ENCODE results near the gene PTPRG.

Gene PTPRG

DNA sequence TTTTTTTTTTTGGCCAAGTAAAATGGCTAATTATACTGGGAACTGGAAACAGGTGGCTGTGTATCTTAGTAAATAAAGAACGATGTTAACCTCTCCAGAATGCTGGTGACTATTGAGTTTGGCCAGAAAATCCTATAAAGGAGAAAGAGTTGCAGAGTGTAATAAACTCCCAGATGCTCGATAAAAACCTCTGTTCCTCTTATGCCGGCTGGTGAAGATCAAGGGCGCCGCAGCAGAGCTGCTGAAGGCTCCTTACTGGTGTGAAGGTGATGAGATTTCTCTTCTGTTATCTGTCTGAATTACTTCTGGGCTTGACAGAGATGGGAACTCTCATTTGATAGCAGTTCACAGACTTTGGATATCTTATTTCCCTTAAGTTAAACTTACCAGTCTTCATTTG lies 104.6 kb downstream of the PTPRG start:
- H3K9me2 ChIP-seq (replicated peaks; ENCODE audit: low read depth, low read length) = no peaks in the 10 kb centered on the region
- no peak overlapping the region for H2AFZ ChIP-seq (ENCODE audit: low read length)
- H3K4me1 ChIP-seq (ENCODE audit: insufficient read depth, low read length, poor library complexity, severe bottlenecking) = peaks cover 45% of the 10 kb centered on the region
- no peak overlapping the region for H3K4me3 ChIP-seq (ENCODE audit: low read length, poor library complexity, severe bottlenecking)
- H3K27me3 ChIP-seq (ENCODE audit: insufficient read depth, low read length, poor library complexity, severe bottlenecking) = no peaks in the 10 kb centered on the region
- H3F3A ChIP-seq (ENCODE audit: low read depth) = no peaks in the 10 kb centered on the region
- H3K4me2 ChIP-seq (ENCODE audit: low read depth, low read length, poor library complexity, severe bottlenecking) = no peak overlapping the region
- no peak overlapping the region for H3K9ac ChIP-seq (ENCODE audit: low read depth, low read length, poor library complexity, severe bottlenecking)
- no peaks in the 10 kb centered on the region for H4K20me1 ChIP-seq (ENCODE audit: insufficient read depth, low read length, poor library complexity, severe bottlenecking)
- H3K36me3 ChIP-seq (ENCODE audit: insufficient read depth, low read length) = no peaks in the 10 kb centered on the region
- no peak for TF ChIP-seq EZH2phosphoT487 (IDR thresholded peaks at IDR 0.05; ENCODE audit: borderline replicate concordance)
- TF ChIP-seq, protein P1, sequence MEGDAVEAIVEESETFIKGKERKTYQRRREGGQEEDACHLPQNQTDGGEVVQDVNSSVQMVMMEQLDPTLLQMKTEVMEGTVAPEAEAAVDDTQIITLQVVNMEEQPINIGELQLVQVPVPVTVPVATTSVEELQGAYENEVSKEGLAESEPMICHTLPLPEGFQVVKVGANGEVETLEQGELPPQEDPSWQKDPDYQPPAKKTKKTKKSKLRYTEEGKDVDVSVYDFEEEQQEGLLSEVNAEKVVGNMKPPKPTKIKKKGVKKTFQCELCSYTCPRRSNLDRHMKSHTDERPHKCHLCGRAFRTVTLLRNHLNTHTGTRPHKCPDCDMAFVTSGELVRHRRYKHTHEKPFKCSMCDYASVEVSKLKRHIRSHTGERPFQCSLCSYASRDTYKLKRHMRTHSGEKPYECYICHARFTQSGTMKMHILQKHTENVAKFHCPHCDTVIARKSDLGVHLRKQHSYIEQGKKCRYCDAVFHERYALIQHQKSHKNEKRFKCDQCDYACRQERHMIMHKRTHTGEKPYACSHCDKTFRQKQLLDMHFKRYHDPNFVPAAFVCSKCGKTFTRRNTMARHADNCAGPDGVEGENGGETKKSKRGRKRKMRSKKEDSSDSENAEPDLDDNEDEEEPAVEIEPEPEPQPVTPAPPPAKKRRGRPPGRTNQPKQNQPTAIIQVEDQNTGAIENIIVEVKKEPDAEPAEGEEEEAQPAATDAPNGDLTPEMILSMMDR (conservative IDR thresholded peaks at IDR 0.05; ENCODE audit: low read length) = no peak
- no peaks in the 10 kb centered on the region for H3K9me3 ChIP-seq (ENCODE audit: insufficient read depth, low read depth, low read length)
- H3K79me2 ChIP-seq (ENCODE audit: insufficient read depth, low read length) = no peaks in the 10 kb centered on the region

DNA sequence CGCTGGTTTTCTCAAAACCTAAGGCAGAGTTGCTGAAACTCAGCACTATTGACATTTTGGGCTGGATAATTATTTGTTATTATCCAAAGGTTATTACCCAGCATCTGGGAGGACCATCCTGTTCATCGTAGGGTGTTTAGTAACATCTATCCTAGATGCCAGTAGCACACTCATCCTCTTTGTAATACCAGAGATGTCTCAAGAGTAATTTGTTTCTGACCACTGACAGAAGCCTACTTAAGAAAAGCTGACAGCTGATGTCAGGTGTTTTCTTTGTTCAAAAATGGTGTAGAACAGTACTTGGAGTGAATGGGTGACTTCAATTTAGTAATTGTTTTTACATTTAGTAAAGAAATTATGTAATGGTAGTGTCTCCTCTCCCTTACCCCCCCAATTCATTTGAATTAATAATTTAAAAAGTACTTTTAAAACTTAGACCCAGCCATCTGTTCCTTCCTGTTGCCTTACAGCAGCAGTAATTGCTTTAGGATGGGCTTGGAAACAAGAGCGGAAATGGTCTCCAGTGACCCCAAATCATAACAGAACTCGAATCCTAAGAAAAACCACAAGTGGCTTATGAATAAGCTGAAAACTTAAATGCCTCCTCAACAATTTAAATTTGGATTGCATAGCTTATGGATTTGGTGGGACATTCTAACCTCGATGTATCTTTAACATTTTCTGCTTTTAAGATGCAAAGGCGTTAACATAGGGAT lies 105.4 kb downstream of the PTPRG start:
- no peaks in the 10 kb centered on the region for H3K79me2 ChIP-seq (ENCODE audit: insufficient read depth, low read length)
- H2AFZ ChIP-seq (ENCODE audit: low read length) = no peak overlapping the region
- H3K9me2 ChIP-seq (replicated peaks; ENCODE audit: low read depth, low read length) = no peaks in the 10 kb centered on the region
- H3K4me3 ChIP-seq (ENCODE audit: low read length, poor library complexity, severe bottlenecking) = no peak overlapping the region
- no peaks in the 10 kb centered on the region for H4K20me1 ChIP-seq (ENCODE audit: insufficient read depth, low read length, poor library complexity, severe bottlenecking)
- no peak overlapping the region for H3K9ac ChIP-seq (ENCODE audit: low read depth, low read length, poor library complexity, severe bottlenecking)
- TF ChIP-seq EZH2phosphoT487 (IDR thresholded peaks at IDR 0.05; ENCODE audit: borderline replicate concordance) = no peak
- TF ChIP-seq, protein P1 (conservative IDR thresholded peaks at IDR 0.05; ENCODE audit: low read length) = no peak
- no peak overlapping the region for H3K4me2 ChIP-seq (ENCODE audit: low read depth, low read length, poor library complexity, severe bottlenecking)
- H3K9me3 ChIP-seq (ENCODE audit: insufficient read depth, low read depth, low read length) = no peaks in the 10 kb centered on the region
- no peaks in the 10 kb centered on the region for H3K27me3 ChIP-seq (ENCODE audit: insufficient read depth, low read length, poor library complexity, severe bottlenecking)
- peaks cover 45% of the 10 kb centered on the region for H3K4me1 ChIP-seq (ENCODE audit: insufficient read depth, low read length, poor library complexity, severe bottlenecking)
- H3K36me3 ChIP-seq (ENCODE audit: insufficient read depth, low read length) = no peaks in the 10 kb centered on the region
- no peaks in the 10 kb centered on the region for H3F3A ChIP-seq (ENCODE audit: low read depth)

DNA sequence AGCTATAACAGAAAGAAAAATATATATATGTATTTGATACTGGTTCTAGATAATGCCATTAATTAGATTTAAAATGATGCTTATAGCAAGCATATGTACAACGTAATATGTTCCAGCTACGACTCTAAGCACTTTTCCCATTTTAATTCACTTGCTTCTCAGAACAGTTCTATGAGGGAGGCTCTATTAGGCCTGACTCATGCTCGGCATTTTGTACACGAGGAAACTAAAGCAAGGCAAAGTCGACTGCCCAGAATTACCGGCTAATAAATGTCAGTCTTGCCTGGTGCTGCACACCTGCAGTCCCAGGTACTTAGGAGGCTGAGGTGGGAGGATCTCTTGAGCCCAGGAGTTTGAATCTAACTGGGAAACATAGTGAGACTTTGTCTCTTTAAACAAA lies 106.0 kb downstream of the PTPRG start:
- H3K27me3 ChIP-seq (ENCODE audit: insufficient read depth, low read length, poor library complexity, severe bottlenecking) = no peaks in the 10 kb centered on the region
- H3K9me2 ChIP-seq (replicated peaks; ENCODE audit: low read depth, low read length) = no peaks in the 10 kb centered on the region
- H3K9me3 ChIP-seq (ENCODE audit: insufficient read depth, low read depth, low read length) = no peaks in the 10 kb centered on the region
- no peaks in the 10 kb centered on the region for H4K20me1 ChIP-seq (ENCODE audit: insufficient read depth, low read length, poor library complexity, severe bottlenecking)
- H3K79me2 ChIP-seq (ENCODE audit: insufficient read depth, low read length) = no peaks in the 10 kb centered on the region
- no peak for TF ChIP-seq EZH2phosphoT487 (IDR thresholded peaks at IDR 0.05; ENCODE audit: borderline replicate concordance)
- TF ChIP-seq, protein P1 (conservative IDR thresholded peaks at IDR 0.05; ENCODE audit: low read length) = no peak
- no peaks in the 10 kb centered on the region for H3F3A ChIP-seq (ENCODE audit: low read depth)
- no peak overlapping the region for H2AFZ ChIP-seq (ENCODE audit: low read length)
- H3K4me1 ChIP-seq (ENCODE audit: insufficient read depth, low read length, poor library complexity, severe bottlenecking) = peaks cover 45% of the 10 kb centered on the region
- no peak overlapping the region for H3K9ac ChIP-seq (ENCODE audit: low read depth, low read length, poor library complexity, severe bottlenecking)
- H3K36me3 ChIP-seq (ENCODE audit: insufficient read depth, low read length) = no peaks in the 10 kb centered on the region
- H3K4me3 ChIP-seq (ENCODE audit: low read length, poor library complexity, severe bottlenecking) = no peak overlapping the region
- no peak overlapping the region for H3K4me2 ChIP-seq (ENCODE audit: low read depth, low read length, poor library complexity, severe bottlenecking)

All from Loucy (cell line).